WTC11 (cell line): ENCODE results near the gene KIF6.
"Not testable (repeated sequence)": the region's sequence is repeated elsewhere in the genome, so short reads cannot be mapped to it uniquely, and the experiment has no call there.

Experiments
- CTCF ChIP-seq: fragments of 200-600 bp; IDR thresholded peaks from 2 replicates; pipeline ENCODE4 v1.8.0; 2022; ENCODE audit warnings: antibody characterized with exemption
- TEAD4 ChIP-seq: sonication (generic); formaldehyde crosslinking; IDR thresholded peaks from 2 replicates; pipeline ENCODE4 v1.8.0; 2022; ENCODE audit warnings: mild to moderate bottlenecking, missing genetic modification reagents
- USF2 ChIP-seq: sonication (generic); formaldehyde crosslinking; IDR thresholded peaks from 2 replicates; pipeline ENCODE4 v1.8.1; 2023; ENCODE audit warnings: mild to moderate bottlenecking, missing genetic modification reagents, moderate library complexity
- ZNF232 ChIP-seq: sonication (generic); formaldehyde crosslinking; IDR thresholded peaks from 2 replicates; pipeline ENCODE4 v1.8.0; 2022; ENCODE audit warnings: mild to moderate bottlenecking, missing genetic modification reagents
- ZNF425 ChIP-seq: fragments of 250-450 bp; sonication (Bioruptor Pico); conservative IDR thresholded peaks from 2 replicates; pipeline ENCODE4 v1.9.0; 2021; ENCODE audit warnings: mild to moderate bottlenecking
- ZSCAN18 ChIP-seq: fragments of 250-450 bp; sonication (Bioruptor Pico); IDR thresholded peaks from 2 replicates; pipeline ENCODE4 v2.1.2; 2022; ENCODE audit warnings: mild to moderate bottlenecking, moderate library complexity

GRCh38 chr6:39509831-39510230 lies 215.4 kb downstream of the KIF6 start:
- TF ChIP-seq ZSCAN18; TEAD4; USF2 (CRISPR knock-in tag); ZNF232; CTCF; ZNF425 (CRISPR knock-in tag): not testable (repeated sequence)
